GM23248 (cell line): Measurements from ENCODE around the gene KCNH2. TPM values are rescaled to one million over a fixed set of nuclear protein-coding genes. Genes with fewer than 3 reads are reported as not detected.

Experiments
- DNase-seq: peaks from one replicate; pipeline ENCODE4 v3.0.0-alpha.2; 2015
- H2AFZ ChIP-seq: fragments of 200-600 bp; sonication (generic); 2 replicates; pipeline ENCODE4 v1.6.1; 2016; ENCODE audit warnings: antibody characterized with exemption
- H3F3A ChIP-seq: fragments of 200-600 bp; sonication (generic); 2 replicates; pipeline ENCODE4 v1.6.1; 2016; ENCODE audit warnings: mild to moderate bottlenecking, antibody characterized with exemption, mixed run types; ENCODE audit not compliant: insufficient read depth
- H3K27ac ChIP-seq: fragments of 200-600 bp; sonication (generic); 2 replicates; pipeline ENCODE4 v1.5.1; 2016; ENCODE audit warnings: mild to moderate bottlenecking
- H3K27me3 ChIP-seq: fragments of 200-600 bp; sonication (generic); replicated peaks from 2 replicates; pipeline ENCODE4 v1.6.1; 2016; ENCODE audit warnings: mild to moderate bottlenecking; ENCODE audit not compliant: insufficient read depth
- H3K36me3 ChIP-seq: fragments of 200-600 bp; sonication (generic); 2 replicates; pipeline ENCODE4 v1.6.1; 2016; ENCODE audit warnings: low read depth, mild to moderate bottlenecking
- H3K4me1 ChIP-seq: fragments of 200-600 bp; sonication (generic); 2 replicates; pipeline ENCODE4 v1.6.1; 2016; ENCODE audit warnings: mild to moderate bottlenecking; ENCODE audit not compliant: insufficient read depth
- H3K4me2 ChIP-seq: fragments of 200-600 bp; sonication (generic); one replicate; pipeline ENCODE4 v1.6.1; 2016; ENCODE audit warnings: mild to moderate bottlenecking; ENCODE audit not compliant: unreplicated experiment
- H3K4me3 ChIP-seq: fragments of 200-600 bp; sonication (generic); 2 replicates; pipeline ENCODE4 v1.5.1; 2016; ENCODE audit warnings: mild to moderate bottlenecking
- H3K79me2 ChIP-seq: fragments of 200-600 bp; sonication (generic); 2 replicates; pipeline ENCODE4 v1.6.1; 2016; ENCODE audit warnings: mild to moderate bottlenecking; ENCODE audit not compliant: insufficient read depth
- H3K9ac ChIP-seq: fragments of 200-600 bp; sonication (generic); 2 replicates; pipeline ENCODE4 v1.6.1; 2016; ENCODE audit warnings: mild to moderate bottlenecking
- H3K9me2 ChIP-seq: fragments of 200-600 bp; sonication (generic); 2 replicates; pipeline ENCODE4 v1.6.1; 2016; ENCODE audit warnings: mixed run types, mild to moderate bottlenecking, moderate library complexity; ENCODE audit not compliant: insufficient read depth
- H3K9me3 ChIP-seq: fragments of 200-600 bp; sonication (generic); one replicate; pipeline ENCODE4 v1.6.1; 2017; ENCODE audit warnings: low read depth
- H4K20me1 ChIP-seq: fragments of 200-600 bp; sonication (generic); 2 replicates; pipeline ENCODE4 v1.6.0; 2016; ENCODE audit not compliant: insufficient read depth
- EZH2 ChIP-seq: fragments of 200-600 bp; sonication (generic); IDR thresholded peaks from 2 replicates; pipeline ENCODE4 v1.6.1; 2018; ENCODE audit warnings: antibody characterized with exemption, mild to moderate bottlenecking; ENCODE audit not compliant: insufficient read depth, poor library complexity, severe bottlenecking
- EZH2phosphoT487 ChIP-seq: fragments of 200-600 bp; sonication (generic); IDR thresholded peaks from 2 replicates; pipeline ENCODE4 v1.6.1; 2018; ENCODE audit warnings: antibody characterized with exemption, moderate library complexity, mild to moderate bottlenecking, low read depth; ENCODE audit not compliant: insufficient read depth
- WGBS, 2 experiments: methylation state at CpG; one replicate each; pipeline ENCODE4 v1.1.6; 2015 to 2017; ENCODE audit warnings: low lambda C conversion rate in 2 of 2, low coverage in 1 of 2; ENCODE audit errors: missing lambda C conversion rate in 2 of 2; 5-methylcytosine and 5-hydroxymethylcytosine counted together
- in situ Hi-C: fragments of 300-500 bp; cut with MboI; formaldehyde crosslinking; loops from 2 replicates; pipeline ENCODE4 v1.15.0; 2020
- polyA plus RNA-seq: library from polyadenylated mRNA; unstranded; fragments of >200 nt; fragmentation: Nextera tagmentation; extraction: Ambion mirVana; gene quantifications from 2 replicates; pipeline ENCODE4 v1.2.1, GENCODE V29; 2016
- total RNA-seq: library from RNA; depleted of rRNA; stranded (reverse); fragments of >200 nt; shearing (Covaris generic); gene quantifications from 2 replicates; pipeline ENCODE4 v1.2.3, GENCODE V29; 2014

KCNH2 gene
- total and polyA plus RNA-seq, 2 experiments from 2014 or later: not detected

- H2AFZ ChIP-seq: no peak overlapping the region
- WGBS, 2 experiments: 14 to 16% methylated on average over 15 of the region's 15 CpGs
- no peak overlapping the region for H3K9ac ChIP-seq
- H3K9me3 ChIP-seq: no peaks in the 10 kb centered on the region
- TF ChIP-seq EZH2phosphoT487 (no peak), EZH2 (no peak)
- H3K79me2 ChIP-seq: no peaks in the 10 kb centered on the region
- no peaks in the 10 kb centered on the region for H3K36me3 ChIP-seq
- no peak for DNase-seq
- H3K4me3 ChIP-seq: 0 out of 2 replicates have a peak overlapping the region, but pooled peaks have one; percentile 11
- H3K9me2 ChIP-seq: no peaks in the 10 kb centered on the region
- H3K4me2 ChIP-seq: no peak overlapping the region
- no peak overlapping the region for H3K27ac ChIP-seq
- peaks cover 62% of the 10 kb centered on the region for H3K27me3 ChIP-seq
- no peaks in the 10 kb centered on the region for H3K4me1 ChIP-seq
- no peaks in the 10 kb centered on the region for H4K20me1 ChIP-seq
- in situ Hi-C loops: no loop called here
- no peaks in the 10 kb centered on the region for H3F3A ChIP-seq
Measured at GRCh38 chr7:150968056-150968733, 9.9 kb downstream of the KCNH2 start.

GRCh38 chr7:150967349-150967748 is 10.8 kb downstream of the KCNH2 start:
- no peak overlapping the region for H3K9ac ChIP-seq
- no peak overlapping the region for H3K4me3 ChIP-seq
- H3K27ac ChIP-seq: no peak overlapping the region
- no peak overlapping the region for H3K4me2 ChIP-seq
- DNase-seq: no peak
- no peaks in the 10 kb centered on the region for H3K4me1 ChIP-seq
- TF ChIP-seq EZH2: no peak
- no peak for TF ChIP-seq EZH2phosphoT487
- H3F3A ChIP-seq: no peaks in the 10 kb centered on the region
- H3K27me3 ChIP-seq: peaks cover 55% of the 10 kb centered on the region
- H3K9me2 ChIP-seq: no peaks in the 10 kb centered on the region
- in situ Hi-C loops: no loop called here
- H2AFZ ChIP-seq: no peak overlapping the region
- H3K9me3 ChIP-seq: no peaks in the 10 kb centered on the region
- WGBS, 2 experiments: 50 to 51% methylated on average over 6 of the region's 6 CpGs
- H3K36me3 ChIP-seq: no peaks in the 10 kb centered on the region
- no peaks in the 10 kb centered on the region for H3K79me2 ChIP-seq
- no peaks in the 10 kb centered on the region for H4K20me1 ChIP-seq

- no peaks in the 10 kb centered on the region for H3F3A ChIP-seq
- H4K20me1 ChIP-seq: no peaks in the 10 kb centered on the region
- H3K9me3 ChIP-seq: no peaks in the 10 kb centered on the region
- no peaks in the 10 kb centered on the region for H3K79me2 ChIP-seq
- no peak for DNase-seq
- 33 to 43% methylated on average over 1 of the region's 1 CpG for WGBS, 2 experiments
- H3K4me2 ChIP-seq: no peak overlapping the region
- H3K4me3 ChIP-seq: no peak overlapping the region
- in situ Hi-C loops: no loop called here
- no peak for TF ChIP-seq EZH2phosphoT487
- no peak for TF ChIP-seq EZH2
- H3K9ac ChIP-seq: no peak overlapping the region
- no peaks in the 10 kb centered on the region for H3K9me2 ChIP-seq
- no peaks in the 10 kb centered on the region for H3K4me1 ChIP-seq
- H3K27ac ChIP-seq: no peak overlapping the region
- no peaks in the 10 kb centered on the region for H3K36me3 ChIP-seq
- H3K27me3 ChIP-seq: peaks cover 51% of the 10 kb centered on the region
- no peak overlapping the region for H2AFZ ChIP-seq
Measured at GRCh38 chr7:150966002-150966401, 12.1 kb downstream of the KCNH2 start.

- H3K9me3 ChIP-seq: no peaks in the 10 kb centered on the region
- H3K4me1 ChIP-seq: no peaks in the 10 kb centered on the region
- H3K4me2 ChIP-seq: no peak overlapping the region
- no peak overlapping the region for H3K9ac ChIP-seq
- 56 to 63% methylated on average over 16 of the region's 16 CpGs for WGBS, 2 experiments
- in situ Hi-C loops: no loop called here
- no peaks in the 10 kb centered on the region for H3F3A ChIP-seq
- H3K79me2 ChIP-seq: no peaks in the 10 kb centered on the region
- no peaks in the 10 kb centered on the region for H3K9me2 ChIP-seq
- H3K4me3 ChIP-seq: no peak overlapping the region
- no peaks in the 10 kb centered on the region for H3K36me3 ChIP-seq
- H3K27ac ChIP-seq: no peak overlapping the region
- no peaks in the 10 kb centered on the region for H4K20me1 ChIP-seq
- TF ChIP-seq EZH2: no peak
- TF ChIP-seq EZH2phosphoT487: no peak
- no peak overlapping the region for H2AFZ ChIP-seq
- H3K27me3 ChIP-seq: peaks cover 51% of the 10 kb centered on the region
- no peak for DNase-seq
Measured at GRCh38 chr7:150965273-150965830, 12.8 kb downstream of the KCNH2 start.
